Gastroesophageal sphincter (tissue), 3 donors: ENCODE measurements around the gene CACNA2D3.

ENCODE experiments used
- CTCF ChIP-seq, 4 experiments: fragments of 200-600 bp in 2 of 4; fragments of 450-650 bp in 2 of 4; sonication (generic) in 1 of 4; IDR thresholded peaks; one replicate each; pipeline ENCODE4 v1.5.1; 2017 to 2019; ENCODE audit warnings: antibody characterized with exemption in 4 of 4, mild to moderate bottlenecking in 2 of 4, moderate library complexity in 2 of 4
- EP300 ChIP-seq: sonication (generic); formaldehyde crosslinking; IDR thresholded peaks from one replicate; pipeline ENCODE4 v1.6.1; 2017; ENCODE audit warnings: antibody characterized with exemption, mild to moderate bottlenecking

DNA sequence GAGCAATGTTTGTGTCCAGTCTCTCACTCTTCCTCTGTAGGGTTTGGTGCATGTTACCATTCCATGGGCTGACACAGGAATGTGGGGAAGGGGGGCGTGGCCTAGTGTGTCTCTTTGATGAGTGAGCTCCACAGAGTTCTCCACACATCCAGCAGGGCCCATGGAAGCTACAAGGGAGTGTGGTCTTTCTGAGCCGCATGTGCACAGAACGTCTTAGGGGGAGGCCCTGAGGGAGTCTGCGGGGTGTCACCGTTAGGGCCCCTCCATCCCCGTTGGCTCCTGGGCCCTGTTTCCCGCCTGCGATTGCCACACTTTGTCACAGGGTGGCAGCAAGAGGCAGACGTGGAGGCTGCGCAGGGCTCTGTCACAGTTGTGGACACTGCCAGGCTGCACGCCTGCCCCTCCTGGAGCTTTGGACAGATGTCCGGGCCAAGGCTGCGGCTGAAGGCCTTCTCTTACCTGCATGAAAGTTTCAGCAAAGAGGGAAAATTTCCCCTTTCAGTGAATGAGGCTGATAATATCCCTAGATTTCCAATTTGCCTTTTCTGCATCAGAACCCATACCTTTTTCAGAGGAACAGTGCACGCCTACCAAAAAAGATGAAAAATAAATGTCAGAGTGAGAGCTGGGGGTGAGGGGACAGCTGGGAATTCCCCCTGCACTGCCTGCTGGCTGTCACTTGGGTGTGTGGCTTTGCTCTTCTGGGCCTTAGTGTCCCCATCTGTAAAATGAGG lies 24.3 kb downstream of the CACNA2D3 start:
- TF ChIP-seq CTCF (IDR thresholded peaks at IDR 0.05): peak in 3 of 4 experiments; percentile 40 to 73 (median 44)
- no peak for TF ChIP-seq EP300
